ENCODE data around the gene RPA1.

The RPA1 gene

GRCh38 chr17:1916963-1917715 is 87.3 kb downstream of the RPA1 start:
- FAIRE-seq, result no peak
- DNase-seq (ENCODE audit: insufficient read length, low spot score), result no peak

GRCh38 chr17:1918346-1919162 is 88.7 kb downstream of the RPA1 start:
- no peak for TF ChIP-seq CTCF (IDR thresholded peaks at IDR 0.05; ENCODE audit: insufficient read depth, missing control alignments)
- DNase-seq (ENCODE audit: insufficient read length, low spot score) (no peak), FAIRE-seq (no peak)

More at GRCh38 chr17:1916963-1917715, 87.3 kb downstream of the RPA1 start:
- TF ChIP-seq CTCF (IDR thresholded peaks at IDR 0.05; ENCODE audit: insufficient read depth, missing control alignments), result no peak

GRCh38 chr17:1919201-1919600 is 89.4 kb downstream of the RPA1 start:
- DNase-seq (ENCODE audit: insufficient read length, low spot score) (no peak), FAIRE-seq (no peak)
- TF ChIP-seq CTCF (IDR thresholded peaks at IDR 0.05; ENCODE audit: insufficient read depth, missing control alignments), result no peak

GRCh38 chr17:1920948-1921351 is 91.1 kb downstream of the RPA1 start:
- no peak for DNase-seq (ENCODE audit: insufficient read length, low spot score)
- FAIRE-seq, result no peak
- TF ChIP-seq CTCF (IDR thresholded peaks at IDR 0.05; ENCODE audit: insufficient read depth, missing control alignments), result no peak

GRCh38 chr17:1928976-1929375 is 99.2 kb downstream of the RPA1 start:
- no peak for FAIRE-seq
- peak; percentile 36 for DNase-seq (ENCODE audit: insufficient read length, low spot score)
- no peak for TF ChIP-seq CTCF (IDR thresholded peaks at IDR 0.05; ENCODE audit: insufficient read depth, missing control alignments)

- DNase-seq (ENCODE audit: insufficient read length, low spot score), result no peak
- FAIRE-seq, result no peak
- no peak for TF ChIP-seq CTCF (IDR thresholded peaks at IDR 0.05; ENCODE audit: insufficient read depth, missing control alignments)
These were observed 100.5 kb downstream of the RPA1 start for GRCh38 chr17:1930337-1930645.

All from D721Med (cell line).